Fibroblast of pulmonary artery (primary cell): Measurements from ENCODE around the gene RNF114.
"Not testable (repeated sequence)": the region's sequence is repeated elsewhere in the genome, so short reads cannot be mapped to it uniquely, and the experiment has no call there.

ENCODE experiments used
- DNase-seq: peaks from one replicate; pipeline ENCODE4 v3.0.0-alpha.2; 2010; ENCODE audit warnings: low read depth
- H3K4me3 ChIP-seq: replicated peaks from 2 replicates; pipeline ENCODE4 v1.5.1; 2011; ENCODE audit warnings: low read depth, mild to moderate bottlenecking, control low read depth, low read length, moderate library complexity
- CTCF ChIP-seq: IDR thresholded peaks from 2 replicates; pipeline ENCODE4 v1.5.1; 2011; ENCODE audit warnings: mild to moderate bottlenecking, control low read depth, low read length, inconsistent platforms; ENCODE audit errors: missing control alignments

RNF114 gene

GRCh38 chr20:49969946-49970345, 33.7 kb downstream of the RNF114 start:
- no peak overlapping the region for H3K4me3 ChIP-seq
- TF ChIP-seq CTCF: no peak
- DNase-seq: no peak

- no peak for TF ChIP-seq CTCF
- H3K4me3 ChIP-seq: no peak overlapping the region
- DNase-seq: no peak
Measured at GRCh38 chr20:49970498-49970897, 34.3 kb downstream of the RNF114 start.

GRCh38 chr20:49973981-49974380, 37.8 kb downstream of the RNF114 start:
- TF ChIP-seq CTCF: no peak
- DNase-seq: no peak

GRCh38 chr20:49976542-49976941, 40.3 kb downstream of the RNF114 start:
- no peak for DNase-seq
- no peak overlapping the region for H3K4me3 ChIP-seq
- TF ChIP-seq CTCF: no peak

More at GRCh38 chr20:49973981-49974380, 37.8 kb downstream of the RNF114 start:
- H3K4me3 ChIP-seq: no peak overlapping the region

- not testable (repeated sequence) for DNase-seq, H3K4me3 ChIP-seq
Measured at GRCh38 chr20:49977740-49978139, 41.5 kb downstream of the RNF114 start.

- TF ChIP-seq CTCF: no peak
- H3K4me3 ChIP-seq: no peak overlapping the region
- DNase-seq: no peak
Measured at GRCh38 chr20:49978685-49979029, 42.5 kb downstream of the RNF114 start.

GRCh38 chr20:49979030-49979832, 43.0 kb downstream of the RNF114 start:
- peak overlapping the region; percentile 30 for H3K4me3 ChIP-seq
- DNase-seq: peak; percentile 33
- TF ChIP-seq CTCF: peak; percentile 68
